DND-41 (cell line): ENCODE data around the gene RNF213.

Experiments used
- ATAC-seq: fragments of 200-7000 bp; cut with Tn5 transposase; 3 replicates; pipeline ENCODE4 v1.9.1; 2021; ENCODE audit warnings: low read depth; ENCODE audit not compliant: insufficient read depth
- DNase-seq: peaks from one replicate; pipeline ENCODE4 v3.0.0-alpha.2; 2020
- H2AFZ ChIP-seq: 2 replicates; pipeline ENCODE4 v1.6.0; 2012; ENCODE audit warnings: low read depth, low read length
- H3K27ac ChIP-seq: 2 replicates; pipeline ENCODE4 v1.5.1; 2012; ENCODE audit warnings: low read length, inconsistent platforms
- H3K27me3 ChIP-seq: fragments of 200-600 bp; sonication (generic); 2 replicates; pipeline ENCODE4 v1.6.0; 2012; ENCODE audit warnings: low read length, mild to moderate bottlenecking, inconsistent platforms; ENCODE audit not compliant: insufficient read depth, poor library complexity
- H3K36me3 ChIP-seq: 2 replicates; pipeline ENCODE4 v1.5.1; 2012; ENCODE audit warnings: low read length, inconsistent platforms; ENCODE audit not compliant: insufficient read depth
- H3K4me1 ChIP-seq: 2 replicates; pipeline ENCODE4 v1.5.1; 2012; ENCODE audit warnings: mild to moderate bottlenecking, low read length; ENCODE audit not compliant: insufficient read depth
- H3K4me2 ChIP-seq: 2 replicates; pipeline ENCODE4 v1.6.0; 2012; ENCODE audit warnings: mild to moderate bottlenecking, moderate library complexity, low read length, inconsistent platforms; ENCODE audit not compliant: insufficient read depth
- H3K4me3 ChIP-seq, 2 experiments: fragments of 200-600 bp in 1 of 2; shearing (Covaris generic) in 1 of 2; 2 replicates each; pipeline ENCODE4 v1.5.1; 2012 to 2016; ENCODE audit warnings: inconsistent platforms in 2 of 2, low read length in 2 of 2, mild to moderate bottlenecking in 2 of 2, low read depth in 1 of 2, moderate library complexity in 1 of 2
- H3K79me2 ChIP-seq: 2 replicates; pipeline ENCODE4 v1.6.0; 2012; ENCODE audit warnings: low read length, inconsistent platforms; ENCODE audit not compliant: insufficient read depth
- H3K9ac ChIP-seq: 2 replicates; pipeline ENCODE4 v1.6.0; 2012; ENCODE audit warnings: low read depth, mild to moderate bottlenecking, inconsistent platforms, low read length, moderate library complexity
- H3K9me3 ChIP-seq: 2 replicates; pipeline ENCODE4 v1.5.1; 2012; ENCODE audit warnings: low read length, moderate library complexity, mild to moderate bottlenecking, inconsistent platforms; ENCODE audit not compliant: insufficient read depth, severe bottlenecking
- H4K20me1 ChIP-seq: 2 replicates; pipeline ENCODE4 v1.6.0; 2012; ENCODE audit warnings: low read length; ENCODE audit not compliant: insufficient read depth
- CTCF ChIP-seq: IDR thresholded peaks from 2 replicates; pipeline ENCODE4 v1.5.1; 2012; ENCODE audit warnings: borderline replicate concordance, low read length, moderate library complexity, mild to moderate bottlenecking; ENCODE audit not compliant: poor library complexity, severe bottlenecking; ENCODE audit errors: extremely low read depth
- EZH2 ChIP-seq: IDR thresholded peaks from 3 replicates; pipeline ENCODE4 v1.6.1; 2012; ENCODE audit warnings: borderline replicate concordance, low read depth, mild to moderate bottlenecking, moderate library complexity, low read length, inconsistent platforms; ENCODE audit not compliant: severe bottlenecking

Gene RNF213

GRCh38 chr17:80364091-80364691 is 103.5 kb downstream of the RNF213 start:
- H3K36me3 ChIP-seq: peaks cover 92% of the 10 kb centered on the region
- no peak overlapping the region for H2AFZ ChIP-seq

GRCh38 chr17:80365001-80365965 is 104.6 kb downstream of the RNF213 start:
- H3K36me3 ChIP-seq: peaks cover 92% of the 10 kb centered on the region
- no peak overlapping the region for H3K9ac ChIP-seq
- no peaks in the 10 kb centered on the region; the same call in 1 of the 2 replicates for H4K20me1 ChIP-seq
- no peaks in the 10 kb centered on the region for H3K79me2 ChIP-seq
- TF ChIP-seq CTCF: no peak
- H3K27me3 ChIP-seq: no peaks in the 10 kb centered on the region
- no peak overlapping the region for H3K27ac ChIP-seq
- no peak overlapping the region for H2AFZ ChIP-seq
- H3K9me3 ChIP-seq: no peaks in the 10 kb centered on the region
- no peaks in the 10 kb centered on the region for H3K4me1 ChIP-seq
- no peak overlapping the region for H3K4me3 ChIP-seq
- DNase-seq: no peak
- H3K4me2 ChIP-seq: no peak overlapping the region
- ATAC-seq: no peak

More at GRCh38 chr17:80364091-80364691, 103.5 kb downstream of the RNF213 start:
- Histone ChIP-seq H3K27ac (no peak overlapping the region), H3K4me2 (no peak overlapping the region), H3K4me3 (no peak overlapping the region), H3K27me3 (no peaks in the 10 kb centered on the region), H3K9me3 (no peaks in the 10 kb centered on the region), H3K79me2 (no peaks in the 10 kb centered on the region), H3K9ac (no peak overlapping the region), H4K20me1 (no peaks in the 10 kb centered on the region; the same call in 1 of the 2 replicates), H3K4me1 (no peaks in the 10 kb centered on the region)
- DNase-seq: peak; percentile 47
- TF ChIP-seq EZH2: no peak
- peak; percentile 73 for TF ChIP-seq CTCF
- ATAC-seq: peak; percentile 62

- DNase-seq (no peak), ATAC-seq (no peak)
- peaks cover 92% of the 10 kb centered on the region for H3K36me3 ChIP-seq
- no peaks in the 10 kb centered on the region for H3K9me3 ChIP-seq
- no peak overlapping the region for H3K9ac ChIP-seq
- no peak overlapping the region for H3K4me2 ChIP-seq
- H2AFZ ChIP-seq: no peak overlapping the region
- TF ChIP-seq EZH2 (no peak), CTCF (no peak)
- no peaks in the 10 kb centered on the region; the same call in 1 of the 2 replicates for H4K20me1 ChIP-seq
- no peak overlapping the region for H3K4me3 ChIP-seq
- H3K79me2 ChIP-seq: no peaks in the 10 kb centered on the region
- no peaks in the 10 kb centered on the region for H3K27me3 ChIP-seq
- H3K27ac ChIP-seq: no peak overlapping the region
- H3K4me1 ChIP-seq: no peaks in the 10 kb centered on the region
These were observed 105.3 kb downstream of the RNF213 start for GRCh38 chr17:80365983-80366382.
